Heart left ventricle (tissue), 16 donors: ENCODE results near the gene UCN. TPM values are rescaled to one million over a fixed set of nuclear protein-coding genes. Genes with fewer than 3 reads are reported as not detected.

Source experiments
- ATAC-seq, 4 donors: fragments of 200-7000 bp; cut with Tn5 transposase; one replicate each; pipeline ENCODE4 v1.9.1; 2020 to 2022; ENCODE audit warnings: moderate library complexity in 4 of 4, mild to moderate bottlenecking in 3 of 4, moderate number of reproducible peaks in 1 of 4
- DNase-seq, 5 donors: peaks; one replicate each; pipeline ENCODE4 v3.0.0-alpha.2; 2020
- H3K27ac ChIP-seq, 12 donors: fragments of 200-600 bp; sonication (generic) in 4 of 12; one replicate each; pipeline versions ENCODE4 v1.5.0 to v1.8.0; 2016 to 2022; ENCODE audit warnings: mild to moderate bottlenecking in 2 of 12
- H3K27me3 ChIP-seq, 9 donors: fragments of 200-600 bp; sonication (generic) in 2 of 9; one replicate each; pipeline versions ENCODE4 v1.5.1 to v1.8.0; 2016 to 2022; ENCODE audit warnings: mild to moderate bottlenecking in 3 of 9
- H3K36me3 ChIP-seq, 9 donors: fragments of 200-600 bp; sonication (generic) in 2 of 9; one replicate each; pipeline versions ENCODE4 v1.5.0 to v1.8.0; 2018 to 2022; ENCODE audit warnings: mild to moderate bottlenecking in 2 of 9
- H3K4me1 ChIP-seq, 12 donors: fragments of 200-600 bp; sonication (generic) in 4 of 12; one replicate each; pipeline versions ENCODE4 v1.5.0 to v1.8.0; 2016 to 2022; ENCODE audit warnings: mild to moderate bottlenecking in 3 of 12
- H3K4me3 ChIP-seq, 12 donors: fragments of 200-600 bp; sonication (generic) in 4 of 12; one replicate each; pipeline versions ENCODE4 v1.5.0 to v1.8.0; 2017 to 2022; ENCODE audit warnings: mild to moderate bottlenecking in 9 of 12, moderate library complexity in 4 of 12
- H3K9me3 ChIP-seq, 12 donors: fragments of 200-600 bp; sonication (generic) in 4 of 12; one replicate each; pipeline versions ENCODE4 v1.5.0 to v1.8.0; 2016 to 2022; ENCODE audit warnings: mild to moderate bottlenecking in 1 of 12
- CTCF ChIP-seq, 12 donors: fragments of 200-600 bp; sonication (generic) in 4 of 12; IDR thresholded peaks; one replicate each; pipeline versions ENCODE4 v1.5.0 to v1.8.0; 2018 to 2022; ENCODE audit warnings: antibody characterized with exemption in 12 of 12, mild to moderate bottlenecking in 5 of 12
- POLR2A ChIP-seq, 2 donors: fragments of 450-650 bp; IDR thresholded peaks; one replicate each; pipeline ENCODE4 v1.6.1; 2017; ENCODE audit warnings: antibody characterized with exemption in 2 of 2, mild to moderate bottlenecking in 2 of 2, moderate library complexity in 2 of 2
- WGBS, 4 donors: extraction: QIAGEN DNeasy Blood & Tissue Kit in 2 of 4; methylation state at CpG; one replicate each; pipeline versions ENCODE4 v1.1.5 to v1.1.7; 2013 to 2018; 5-methylcytosine and 5-hydroxymethylcytosine counted together
- intact Hi-C, 10 donors: fragments of 100-400 bp; cut with DNase I; formaldehyde crosslinking; loops; one replicate each; pipeline versions ENCODE4 v1.11.1 to v1.14.2; 2022
- polyA plus RNA-seq, 2 donors: library from polyadenylated mRNA; stranded (reverse); fragments of 200-250 nt; gene quantifications; one replicate each; pipeline ENCODE4 v1.2.3, GENCODE V29; 2013
- total RNA-seq, 9 donors: library from RNA; depleted of rRNA in 2 of 9; stranded (reverse); fragments of >200 nt in 2 of 9; fragmentation: NEBNext Ultra II Directional in 3 of 9; extraction: Animal tissue kit (Norgen Biotek cat#: 25700) in 3 of 9; gene quantifications; one replicate each; pipeline versions ENCODE4 v1.1.0 to v1.2.4, GENCODE V29; 2016 to 2023
- donor health status: ischemic (EF 13 %, LVEDD 7.1; RV severe dilation, severe dysfunction).
- donor health status: healthy with polysubstance abuse.
- donor health status: DM: no; HTN: yes; CAD: no.
- donor health status: DM: no; HTN: no; CAD: no.
- donor health status: ischemic (EF 25% LVEDD 6.9; RV normal size, moderate dysfunction).
- donor health status: ischemic (EF 25% LVEDD 5.7; RV mildly dilated, moderate dysfunction).
- donor health status: healthy.
- donor health status: DM: yes; HTN: yes; CAD: no.
- donor health status: ischemic (EF 35%, LVEDD 5.7; RV mildly dilated, moderate dysfunction).
- donor health status: nonischemic (EF 11% LVEDD 7.7; RV severe dilation, severe dysfunction).
- donor health status: DM: yes; HTN: yes; CAD: no.
- donor health status: PGD.
- donor health status: ischemic (EF 29% LVEDD 5.4; RV normal size, mild dysfunction).
- donor health status: nonischemic (EF 23%, LVEDD 6.1; RV moderate dilation, normal function).

UCN gene
- total and polyA plus RNA-seq, 11 donors = 0.60 to 2.5 (median 1.3) TPM

GRCh38 chr2:27324720-27325119, 16.5 kb upstream of the UCN start:
- ATAC-seq = no peak
- Histone ChIP-seq H3K27me3 (no peaks in the 10 kb centered on the region), H3K4me1 (peaks cover 4 to 35% (median 23%) of the 10 kb centered on the region in 12 donors), H3K27ac (peak overlapping the region in 4 of 12 donors; percentile 91 to 99 (median 95)), H3K36me3 (peaks cover 0 to 46% (median 38%) of the 10 kb centered on the region in 9 donors), H3K9me3 (no peaks in the 10 kb centered on the region), H3K4me3 (no peak overlapping the region)
- WGBS, 4 donors = 92 to 97% (median 93%) methylated on average over 5 of the region's 5 CpGs
- TF ChIP-seq CTCF (IDR thresholded peaks at IDR 0.05) (no peak), POLR2A (IDR thresholded peaks at IDR 0.05) (no peak)
- intact Hi-C loops = loop anchor here in 3 of 10 donors (5.0 kb wide), 2 partner anchors 33 to 48 kb away; partner anchors contain the start of genes GTF3C2 (in 2 of the 3), EIF2B4 (in 1 of the 3) and SNX17 (in 1 of the 3)
- no peak for DNase-seq

- Histone ChIP-seq H3K36me3 (peaks cover 0 to 36% (median 28%) of the 10 kb centered on the region in 9 donors), H3K27me3 (no peaks in the 10 kb centered on the region), H3K27ac (peak overlapping the region; percentile 83 to 99 (median 92)), H3K4me3 (peak overlapping the region; percentile 62 to 95 (median 74)), H3K9me3 (no peaks in the 10 kb centered on the region), H3K4me1 (peaks cover 4 to 40% (median 23%) of the 10 kb centered on the region in 12 donors)
- intact Hi-C loops = loop anchor here in 4 of 10 donors (1.0 to 5.0 kb wide), 4 partner anchors 33 to 49 kb away; partner anchors contain the start of genes GTF3C2 (in 3 of the 4), EIF2B4 (in 1 of the 4) and SNX17 (in 1 of the 4)
- TF ChIP-seq CTCF (IDR thresholded peaks at IDR 0.05) (no peak), POLR2A (IDR thresholded peaks at IDR 0.05) (no peak)
- ATAC-seq (peak in 1 of 4 donors; percentile 4), DNase-seq (no peak)
- WGBS, 4 donors = 23 to 33% (median 25%) methylated on average over 5 of the region's 5 CpGs
These were observed 15.5 kb upstream of the UCN start for GRCh38 chr2:27323596-27324285.

GRCh38 chr2:27322766-27323595, 14.7 kb upstream of the UCN start, which contains the start of gene MPV17:
MPV17 (minus strand) TSS chr2:27323097; CDS start chr2:27322517, 580 bp downstream.
- ATAC-seq = peak; percentile 83 to 95 (median 92)
- intact Hi-C loops = loop anchor here in 4 of 10 donors (1.0 to 5.0 kb wide), 4 partner anchors 34 to 49 kb away; partner anchors contain the start of genes GTF3C2 (in 3 of the 4), EIF2B4 (in 1 of the 4) and SNX17 (in 1 of the 4)
- Histone ChIP-seq H3K27ac (peak within 1 kb of the TSS; percentile 83 to 99 (median 92)), H3K9me3 (no peaks in the 10 kb centered on the region), H3K36me3 (peaks cover 0 to 30% (median 24%) of the 10 kb centered on the region in 9 donors), H3K4me1 (peaks cover 4 to 40% (median 23%) of the 10 kb centered on the region in 12 donors), H3K27me3 (no peaks in the 10 kb centered on the region), H3K4me3 (peak within 1 kb of the TSS; percentile 62 to 95 (median 74))
- 0% methylated on average over 31 to 39 of the region's 39 CpGs for WGBS, 4 donors
- DNase-seq = peak; percentile 93 to 96 (median 93)
- TF ChIP-seq CTCF (IDR thresholded peaks at IDR 0.05) (no peak), POLR2A (IDR thresholded peaks at IDR 0.05) (peak; percentile 48 to 86)
